Vagina (tissue), 2 donors: Measurements from ENCODE around the gene PEA15.

ENCODE experiments used
- POLR2A ChIP-seq, 2 donors: fragments of 450-650 bp; IDR thresholded peaks; one replicate each; pipeline ENCODE4 v1.6.1; 2017; ENCODE audit warnings: antibody characterized with exemption in 2 of 2, mild to moderate bottlenecking in 2 of 2, moderate library complexity in 2 of 2
- POLR2AphosphoS5 ChIP-seq, 2 donors: sonication (generic); formaldehyde crosslinking; IDR thresholded peaks; one replicate each; pipeline ENCODE4 v1.9.0; 2017; ENCODE audit warnings: antibody characterized with exemption in 2 of 2, mild to moderate bottlenecking in 2 of 2, low read depth in 1 of 2; ENCODE audit not compliant: insufficient read depth in 1 of 2
- TF ChIP-seq, protein P1 (sequence below), 3 experiments: fragments of 450-650 bp in 2 of 3; fragments of 200-600 bp in 1 of 3; sonication (generic) in 1 of 3; IDR thresholded peaks; one replicate each; pipeline ENCODE4 v1.5.1; 2017 to 2019; ENCODE audit warnings: antibody characterized with exemption in 3 of 3, mild to moderate bottlenecking in 2 of 3, moderate library complexity in 2 of 3

GRCh38 chr1:160166166-160166868 lies 38.9 kb upstream of the PEA15 start:
- TF ChIP-seq, protein P1, sequence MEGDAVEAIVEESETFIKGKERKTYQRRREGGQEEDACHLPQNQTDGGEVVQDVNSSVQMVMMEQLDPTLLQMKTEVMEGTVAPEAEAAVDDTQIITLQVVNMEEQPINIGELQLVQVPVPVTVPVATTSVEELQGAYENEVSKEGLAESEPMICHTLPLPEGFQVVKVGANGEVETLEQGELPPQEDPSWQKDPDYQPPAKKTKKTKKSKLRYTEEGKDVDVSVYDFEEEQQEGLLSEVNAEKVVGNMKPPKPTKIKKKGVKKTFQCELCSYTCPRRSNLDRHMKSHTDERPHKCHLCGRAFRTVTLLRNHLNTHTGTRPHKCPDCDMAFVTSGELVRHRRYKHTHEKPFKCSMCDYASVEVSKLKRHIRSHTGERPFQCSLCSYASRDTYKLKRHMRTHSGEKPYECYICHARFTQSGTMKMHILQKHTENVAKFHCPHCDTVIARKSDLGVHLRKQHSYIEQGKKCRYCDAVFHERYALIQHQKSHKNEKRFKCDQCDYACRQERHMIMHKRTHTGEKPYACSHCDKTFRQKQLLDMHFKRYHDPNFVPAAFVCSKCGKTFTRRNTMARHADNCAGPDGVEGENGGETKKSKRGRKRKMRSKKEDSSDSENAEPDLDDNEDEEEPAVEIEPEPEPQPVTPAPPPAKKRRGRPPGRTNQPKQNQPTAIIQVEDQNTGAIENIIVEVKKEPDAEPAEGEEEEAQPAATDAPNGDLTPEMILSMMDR (IDR thresholded peaks at IDR 0.05) = no peak
- no peak for TF ChIP-seq POLR2A (IDR thresholded peaks at IDR 0.05)
- no peak for TF ChIP-seq POLR2AphosphoS5 (IDR thresholded peaks at IDR 0.05; ENCODE audit: insufficient read depth in 1 of 2, low read depth in 1 of 2)
